ENCODE measurements around the gene C19orf47.
A peak's percentile ranks its signal among the peaks of the same experiment; 100 is the strongest.

The C19orf47 gene

DNA sequence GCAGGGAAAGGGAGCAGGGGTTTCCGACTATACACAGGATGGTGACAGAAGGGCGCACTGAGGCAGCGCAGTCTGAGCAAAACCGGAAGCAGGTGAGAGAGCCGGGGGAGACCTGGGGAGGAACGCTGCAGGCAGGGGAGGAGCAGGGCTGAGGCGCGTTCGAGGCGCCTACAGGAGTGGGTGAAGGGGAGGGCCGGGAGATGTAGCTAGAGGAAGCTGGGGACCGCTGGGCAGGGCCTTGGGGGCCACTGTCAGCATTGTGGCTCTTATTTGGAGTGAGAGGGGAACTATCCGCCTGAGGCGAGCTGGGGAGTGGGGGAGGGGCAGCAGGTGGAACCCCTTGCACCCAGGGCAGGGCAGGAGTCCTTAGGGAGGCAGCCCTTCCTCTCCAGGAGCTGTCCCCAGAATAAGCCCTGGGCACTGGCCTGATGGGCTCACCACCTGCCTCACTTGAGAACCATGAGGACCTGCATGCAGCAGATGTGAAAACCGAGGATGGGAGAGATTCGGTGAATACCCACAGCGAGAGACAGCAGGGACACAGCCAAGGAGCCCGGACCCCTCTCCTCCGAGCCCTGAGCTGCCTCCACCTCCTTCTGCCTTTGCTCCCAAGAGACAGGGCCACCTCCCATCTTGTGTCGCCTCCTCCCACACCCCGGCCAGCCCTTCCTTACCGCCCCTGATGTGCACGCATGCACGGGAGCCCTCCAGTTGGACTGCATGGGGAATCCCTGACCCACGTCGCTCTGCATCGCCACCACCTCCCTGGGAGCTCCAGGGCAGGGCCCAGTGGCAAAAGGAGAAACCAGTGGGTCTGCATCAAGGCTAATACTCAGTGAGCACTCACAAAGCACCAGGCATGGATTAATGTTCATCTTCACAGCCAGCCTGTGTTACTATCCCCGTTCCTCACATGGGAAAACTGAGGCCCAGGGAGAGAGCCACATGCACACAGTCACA is 73.3 kb downstream of the C19orf47 start:
- in situ Hi-C loops (cut with MboI; ENCODE audit: low pct_unique_long_range_greater_than_20kb, low sequenced_read_pairs, unreplicated experiment) = no loop called here
- peak; percentile 49 for DNase-seq (ENCODE audit: low spot score)
- TF ChIP-seq, protein P1, sequence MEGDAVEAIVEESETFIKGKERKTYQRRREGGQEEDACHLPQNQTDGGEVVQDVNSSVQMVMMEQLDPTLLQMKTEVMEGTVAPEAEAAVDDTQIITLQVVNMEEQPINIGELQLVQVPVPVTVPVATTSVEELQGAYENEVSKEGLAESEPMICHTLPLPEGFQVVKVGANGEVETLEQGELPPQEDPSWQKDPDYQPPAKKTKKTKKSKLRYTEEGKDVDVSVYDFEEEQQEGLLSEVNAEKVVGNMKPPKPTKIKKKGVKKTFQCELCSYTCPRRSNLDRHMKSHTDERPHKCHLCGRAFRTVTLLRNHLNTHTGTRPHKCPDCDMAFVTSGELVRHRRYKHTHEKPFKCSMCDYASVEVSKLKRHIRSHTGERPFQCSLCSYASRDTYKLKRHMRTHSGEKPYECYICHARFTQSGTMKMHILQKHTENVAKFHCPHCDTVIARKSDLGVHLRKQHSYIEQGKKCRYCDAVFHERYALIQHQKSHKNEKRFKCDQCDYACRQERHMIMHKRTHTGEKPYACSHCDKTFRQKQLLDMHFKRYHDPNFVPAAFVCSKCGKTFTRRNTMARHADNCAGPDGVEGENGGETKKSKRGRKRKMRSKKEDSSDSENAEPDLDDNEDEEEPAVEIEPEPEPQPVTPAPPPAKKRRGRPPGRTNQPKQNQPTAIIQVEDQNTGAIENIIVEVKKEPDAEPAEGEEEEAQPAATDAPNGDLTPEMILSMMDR (IDR thresholded peaks at IDR 0.05; ENCODE audit: extremely low read depth, insufficient read depth, missing control alignments) = no peak

DNA sequence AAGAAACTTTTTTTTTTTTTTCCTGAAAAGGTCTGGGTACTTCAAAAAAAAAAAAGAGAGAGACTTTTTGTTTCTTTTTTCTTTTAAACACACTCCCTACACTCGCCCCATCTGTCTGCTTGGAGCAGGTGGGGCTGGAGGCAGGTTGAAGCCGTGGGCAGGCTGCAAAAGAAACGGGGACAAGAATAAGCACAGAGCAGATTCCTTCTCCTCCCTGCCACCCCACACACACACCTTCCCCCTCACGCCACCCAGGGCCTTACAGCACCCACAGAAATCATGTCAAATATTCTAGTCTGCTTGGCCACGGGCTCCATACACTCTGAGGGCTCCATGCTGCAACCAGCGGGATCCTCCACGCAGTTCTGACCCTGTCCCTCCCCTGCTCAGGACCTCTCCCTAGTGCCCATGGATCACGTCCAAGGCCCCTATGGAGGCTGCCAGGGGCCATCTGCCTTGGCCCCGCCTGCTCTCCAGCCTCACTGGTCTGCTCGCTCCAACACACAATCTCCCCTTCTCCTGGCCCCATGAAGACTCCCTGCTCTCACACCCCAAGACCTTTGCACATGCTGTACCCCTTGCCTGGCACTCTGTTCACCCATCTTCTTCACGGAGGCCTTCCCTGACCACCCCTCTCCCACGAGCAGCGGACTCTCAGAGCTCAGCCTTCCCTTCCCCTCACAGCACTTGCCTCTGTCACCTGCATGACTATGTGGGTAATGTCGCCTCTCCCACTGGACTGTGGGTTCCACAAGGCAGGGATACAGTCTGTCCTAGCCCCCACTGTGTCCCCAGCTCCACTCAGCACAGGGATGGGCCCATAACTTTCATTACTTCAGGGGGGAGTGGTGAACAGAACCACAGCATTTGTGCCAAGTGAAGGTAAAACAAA is 74.5 kb downstream of the C19orf47 start:
- DNase-seq (ENCODE audit: low spot score) = no peak
- in situ Hi-C loops (cut with MboI; ENCODE audit: low pct_unique_long_range_greater_than_20kb, low sequenced_read_pairs, unreplicated experiment) = no loop called here
- TF ChIP-seq, protein P1 (IDR thresholded peaks at IDR 0.05; ENCODE audit: extremely low read depth, insufficient read depth, missing control alignments) = no peak

DNA sequence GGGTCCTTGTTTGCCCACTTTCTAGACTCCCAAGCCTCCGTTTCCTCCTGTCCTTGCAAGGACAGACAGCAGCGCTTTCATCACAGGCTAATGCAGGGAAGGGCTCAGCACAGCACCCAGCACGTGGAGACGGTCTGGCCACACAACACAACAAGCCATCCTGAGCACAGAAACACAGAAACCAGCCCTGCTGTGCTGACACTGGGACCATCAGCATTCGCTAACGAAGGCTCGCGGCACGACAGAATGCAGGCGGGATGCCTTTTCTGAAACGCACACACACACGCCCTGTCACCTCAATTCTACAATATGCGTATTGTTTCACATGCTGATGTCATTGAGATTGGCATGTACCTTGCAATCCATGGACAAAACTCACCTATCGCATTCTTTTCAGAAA is 75.9 kb downstream of the C19orf47 start:
- in situ Hi-C loops (cut with MboI; ENCODE audit: low pct_unique_long_range_greater_than_20kb, low sequenced_read_pairs, unreplicated experiment) = no loop called here
- TF ChIP-seq, protein P1 (IDR thresholded peaks at IDR 0.05; ENCODE audit: extremely low read depth, insufficient read depth, missing control alignments) = no peak
- no peak for DNase-seq (ENCODE audit: low spot score)

DNA sequence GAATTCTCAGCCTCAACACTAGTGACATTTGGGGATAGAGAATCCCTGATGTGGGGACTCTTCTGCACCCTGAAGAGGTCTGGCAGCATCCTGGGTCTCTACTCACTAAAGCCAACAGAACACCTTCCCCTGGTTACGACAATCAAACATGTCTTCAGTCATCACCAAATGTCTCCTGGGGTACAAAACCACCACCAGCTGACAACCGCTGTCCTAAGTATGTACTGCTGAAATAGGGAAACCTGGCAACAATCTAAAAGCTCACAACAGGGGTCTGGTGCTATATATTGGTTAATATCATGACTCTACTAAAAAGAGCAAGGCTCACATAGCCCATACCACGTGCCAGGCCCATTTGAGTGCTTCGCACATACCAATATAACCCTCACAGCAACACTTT is 76.5 kb downstream of the C19orf47 start:
- TF ChIP-seq, protein P1 (IDR thresholded peaks at IDR 0.05; ENCODE audit: extremely low read depth, insufficient read depth, missing control alignments) = no peak
- in situ Hi-C loops (cut with MboI; ENCODE audit: low pct_unique_long_range_greater_than_20kb, low sequenced_read_pairs, unreplicated experiment) = no loop called here
- no peak for DNase-seq (ENCODE audit: low spot score)

DNA sequence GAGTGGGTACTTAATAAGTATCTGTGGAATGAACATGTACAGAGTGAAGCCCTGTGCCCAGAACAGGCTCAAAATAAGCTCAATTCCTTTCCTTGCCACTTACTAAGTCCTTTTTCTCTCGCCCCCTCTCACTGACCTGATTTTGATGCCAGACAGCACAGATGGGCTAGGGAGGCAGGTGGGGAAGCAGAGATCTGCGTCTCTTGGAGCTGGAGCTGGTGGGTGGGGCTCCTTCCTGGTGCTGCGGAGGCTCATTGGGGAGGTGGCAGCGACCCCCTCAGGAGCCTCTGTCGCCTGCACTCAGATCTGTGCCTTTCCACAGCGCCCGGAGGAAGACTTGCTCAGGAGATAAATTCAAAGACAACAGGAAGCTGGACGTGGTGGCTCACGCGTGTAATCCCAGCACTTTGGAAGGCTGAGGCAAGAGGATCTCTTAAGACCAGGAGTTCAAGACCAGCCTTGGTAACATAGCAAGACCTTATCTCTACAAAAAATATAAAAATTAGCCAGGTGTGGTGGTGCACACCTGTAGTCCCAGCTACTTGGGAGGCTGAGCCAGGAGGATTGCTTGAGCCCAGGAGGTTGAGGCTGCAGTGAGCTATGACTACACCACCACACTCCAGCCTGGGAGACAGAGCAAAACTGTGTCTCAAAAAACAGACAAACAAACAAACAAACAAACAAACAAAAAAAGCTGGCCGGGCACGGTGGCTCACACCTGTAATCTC is 77.7 kb downstream of the C19orf47 start:
- in situ Hi-C loops (cut with MboI; ENCODE audit: low pct_unique_long_range_greater_than_20kb, low sequenced_read_pairs, unreplicated experiment) = no loop called here
- DNase-seq (ENCODE audit: low spot score) = no peak
- TF ChIP-seq, protein P1 (IDR thresholded peaks at IDR 0.05; ENCODE audit: extremely low read depth, insufficient read depth, missing control alignments) = no peak

All from GM13977 (cell line).